PC-9 (cell line): ENCODE measurements around the gene TTLL5. TPM values are rescaled to one million over a fixed set of nuclear protein-coding genes. Genes with fewer than 3 reads are reported as not detected.

Source experiments
- BruUV-seq: library from RNA; stranded (reverse); fragments of 400-500 nt; replicated peaks from 2 replicates; lab custom pipeline; 2021; lab: Mats Ljungman, UMichigan
- CTCF ChIA-PET: fragments of 300-600 bp; sonication (Branson Sonifier 250); formaldehyde crosslinking; loops from one replicate; lab custom pipeline; 2022; ENCODE audit warnings: antibody characterized with exemption; lab: Charles Lee
- POLR2A ChIA-PET: fragments of 300-600 bp; sonication (Branson Sonifier 250); formaldehyde crosslinking; loops from one replicate; lab custom pipeline; 2022; ENCODE audit warnings: antibody characterized with exemption; ENCODE audit not compliant: unreplicated experiment; lab: Charles Lee
- DNase-seq, 2 experiments: peaks; one replicate each; pipeline versions ENCODE4 v3.0.0 to v3.0.0-alpha.2; 2015 to 2022; ENCODE audit warnings: mixed read lengths in 1 of 2
- H2AFZ ChIP-seq: fragments of 200-600 bp; sonication (generic); 2 replicates; pipeline ENCODE4 v1.8.1; 2017; ENCODE audit warnings: antibody characterized with exemption
- H3F3A ChIP-seq: fragments of 200-600 bp; sonication (generic); 2 replicates; pipeline ENCODE4 v1.8.1; 2017; ENCODE audit warnings: antibody characterized with exemption, mild to moderate bottlenecking, low read depth; ENCODE audit not compliant: insufficient read depth
- H3K27ac ChIP-seq: fragments of 200-600 bp; sonication (generic); 2 replicates; pipeline ENCODE4 v1.6.1; 2016; ENCODE audit warnings: mixed run types
- H3K27me3 ChIP-seq: fragments of 200-600 bp; sonication (generic); 2 replicates; pipeline ENCODE4 v1.6.1; 2016; ENCODE audit warnings: low read depth, mixed run types; ENCODE audit not compliant: insufficient read depth
- H3K36me3 ChIP-seq: fragments of 200-600 bp; sonication (generic); 2 replicates; pipeline ENCODE4 v1.6.1; 2016; ENCODE audit warnings: low read depth, mixed run types
- H3K4me1 ChIP-seq: fragments of 200-600 bp; sonication (generic); replicated peaks from 2 replicates; pipeline ENCODE4 v1.6.1; 2016; ENCODE audit warnings: mixed run types; ENCODE audit not compliant: insufficient read depth
- H3K4me2 ChIP-seq: fragments of 200-600 bp; sonication (generic); 2 replicates; pipeline ENCODE4 v1.6.1; 2017; ENCODE audit warnings: mixed run types
- H3K4me3 ChIP-seq: fragments of 200-600 bp; sonication (generic); 2 replicates; pipeline ENCODE4 v1.6.1; 2016; ENCODE audit warnings: mixed run types
- H3K79me2 ChIP-seq: fragments of 200-600 bp; sonication (generic); 2 replicates; pipeline ENCODE4 v1.6.1; 2017; ENCODE audit warnings: low read depth, mixed run types
- H3K9me2 ChIP-seq: fragments of 200-600 bp; sonication (generic); 2 replicates; pipeline ENCODE4 v1.8.1; 2017; ENCODE audit warnings: mild to moderate bottlenecking; ENCODE audit not compliant: insufficient read depth
- H3K9me3 ChIP-seq: fragments of 200-600 bp; sonication (generic); 2 replicates; pipeline ENCODE4 v1.8.1; 2016; ENCODE audit warnings: low read depth; ENCODE audit not compliant: insufficient read depth
- H4K20me1 ChIP-seq: fragments of 200-600 bp; sonication (generic); 2 replicates; pipeline ENCODE4 v1.8.1; 2017; ENCODE audit not compliant: insufficient read depth
- CTCF ChIP-seq: fragments of 200-600 bp; sonication (generic); conservative IDR thresholded peaks from 2 replicates; pipeline ENCODE4 v1.6.1; 2017; ENCODE audit warnings: mixed run types, antibody characterized with exemption, mild to moderate bottlenecking, moderate library complexity
- EZH2 ChIP-seq: fragments of 200-600 bp; sonication (generic); IDR thresholded peaks from 2 replicates; pipeline ENCODE4 v1.8.0; 2017; ENCODE audit warnings: antibody characterized with exemption, low read depth
- intact Hi-C: fragments of 100-400 bp; cut with micrococcal nuclease; formaldehyde crosslinking; loops from one replicate; pipeline ENCODE4 v1.10.0; 2022; ENCODE audit not compliant: unreplicated experiment
- total RNA-seq: library from RNA; stranded (reverse); gene quantifications from 2 replicates; pipeline ENCODE4 v1.2.3, GENCODE V29; 2021

TTLL5 gene
- total RNA-seq, 1 experiment from 2014 or later = 75.3 TPM

- no peak overlapping the region for H2AFZ ChIP-seq
- intact Hi-C loops = loop anchor here (5.0 kb wide), 1 partner anchor 42 kb away; no protein-coding TSS in a partner anchor
- BruUV-seq = no TSS peak
- POLR2A ChIA-PET = no interaction called here
- H3K27ac ChIP-seq = peak overlapping the region; percentile 61
- H3K36me3 ChIP-seq = peaks cover 22% of the 10 kb centered on the region; the same call in 1 of the 2 replicates
- H4K20me1 ChIP-seq = no peaks in the 10 kb centered on the region
- H3K4me1 ChIP-seq = peaks cover 45% of the 10 kb centered on the region
- TF ChIP-seq CTCF (no peak), EZH2 (no peak)
- no peak for DNase-seq
- H3K4me2 ChIP-seq = 0 out of 2 replicates have a peak overlapping the region, but pooled peaks have one; percentile 47
- H3K4me3 ChIP-seq = no peak overlapping the region
- peaks cover 39% of the 10 kb centered on the region for H3F3A ChIP-seq
- H3K9me2 ChIP-seq = no peaks in the 10 kb centered on the region
- no peaks in the 10 kb centered on the region for H3K79me2 ChIP-seq
- no peaks in the 10 kb centered on the region for H3K27me3 ChIP-seq
- CTCF ChIA-PET = interaction anchor here (0.5 kb wide), 1 partner anchor 501 kb away, joined by 8 read pairs; no protein-coding TSS in a partner anchor
- no peaks in the 10 kb centered on the region for H3K9me3 ChIP-seq
These were observed 11.7 kb upstream of the TTLL5 start for GRCh38 chr14:75649337-75649736.

- ChIA-PET POLR2A (interaction anchor here (0.6 kb wide), 1 partner anchor 72 kb away, joined by 3 read pairs; no protein-coding TSS in a partner anchor), CTCF (no interaction called here)
- TF ChIP-seq CTCF = no peak
- TF ChIP-seq EZH2 = no peak
- Histone ChIP-seq H3K27me3 (no peaks in the 10 kb centered on the region), H3K36me3 (peaks cover 22% of the 10 kb centered on the region; the same call in 1 of the 2 replicates), H3K9me2 (no peaks in the 10 kb centered on the region), H3F3A (peaks cover 40% of the 10 kb centered on the region), H3K79me2 (no peaks in the 10 kb centered on the region), H3K4me2 (no peak overlapping the region), H2AFZ (no peak overlapping the region), H3K27ac (peak overlapping the region; percentile 61; the same call in 1 of the 2 replicates), H3K9me3 (no peaks in the 10 kb centered on the region), H3K4me1 (peaks cover 45% of the 10 kb centered on the region), H3K4me3 (no peak overlapping the region), H4K20me1 (no peaks in the 10 kb centered on the region)
- intact Hi-C loops = loop anchor here (5.0 kb wide), 2 partner anchors 42 to 517 kb away; no protein-coding TSS in a partner anchor
- no TSS peak for BruUV-seq
- no peak for DNase-seq
These were observed 11.3 kb upstream of the TTLL5 start for GRCh38 chr14:75649773-75650172.

GRCh38 chr14:75650253-75651058 lies 10.6 kb upstream of the TTLL5 start:
- no TSS peak for BruUV-seq
- Histone ChIP-seq H3K4me1 (peaks cover 44% of the 10 kb centered on the region), H3K36me3 (peaks cover 22% of the 10 kb centered on the region; the same call in 1 of the 2 replicates), H3K9me2 (no peaks in the 10 kb centered on the region), H3F3A (peaks cover 42% of the 10 kb centered on the region), H3K27me3 (no peaks in the 10 kb centered on the region), H4K20me1 (no peaks in the 10 kb centered on the region), H3K4me2 (no peak overlapping the region), H3K4me3 (no peak overlapping the region), H3K9me3 (no peaks in the 10 kb centered on the region), H3K27ac (no peak overlapping the region), H3K79me2 (no peaks in the 10 kb centered on the region), H2AFZ (no peak overlapping the region)
- no peak for DNase-seq
- ChIA-PET CTCF (interaction anchor here (0.5 kb wide), 1 partner anchor 468 kb away, joined by 3 read pairs; no protein-coding TSS in a partner anchor), POLR2A (interaction anchor here (0.6 kb wide), 1 partner anchor 73 kb away, joined by 3 read pairs; no protein-coding TSS in a partner anchor)
- no peak for TF ChIP-seq EZH2
- TF ChIP-seq CTCF = no peak
- intact Hi-C loops = loop anchor here (5.0 kb wide), 1 partner anchor 518 kb away; no protein-coding TSS in a partner anchor
